SU-DHL-6 (cell line): ENCODE results near the gene CWC25.
A peak's percentile ranks its signal among the peaks of the same experiment; 100 is the strongest.

ENCODE experiments used
- H2AFZ ChIP-seq: fragments of 200-600 bp; sonication (generic); 2 replicates; pipeline ENCODE4 v1.6.1; 2014; ENCODE audit warnings: low read depth, mild to moderate bottlenecking, moderate library complexity, mixed read lengths, antibody characterized with exemption, low read length; ENCODE audit not compliant: severe bottlenecking
- H3F3A ChIP-seq: fragments of 200-600 bp; shearing (Covaris generic); 2 replicates; pipeline ENCODE4 v1.6.0; 2016; ENCODE audit warnings: antibody characterized with exemption, mild to moderate bottlenecking; ENCODE audit not compliant: insufficient read depth
- H3K27ac ChIP-seq: fragments of 200-600 bp; sonication (generic); 2 replicates; pipeline ENCODE4 v1.5.1; 2016; ENCODE audit warnings: low read depth, mild to moderate bottlenecking, low read length, moderate library complexity, mixed read lengths
- H3K27me3 ChIP-seq: fragments of 200-600 bp; sonication (generic), shearing (Covaris generic); 2 replicates; pipeline ENCODE4 v1.6.0; 2014; ENCODE audit warnings: mild to moderate bottlenecking, low read length
- H3K36me3 ChIP-seq: fragments of 200-600 bp; sonication (generic); 2 replicates; pipeline ENCODE4 v1.6.1; 2014; ENCODE audit warnings: mild to moderate bottlenecking, low read length, mixed read lengths
- H3K4me2 ChIP-seq: fragments of 300-600, 200-600 bp; shearing (Covaris generic), sonication (generic); 2 replicates; pipeline ENCODE4 v1.6.0; 2014; ENCODE audit warnings: low read length, low read depth, mild to moderate bottlenecking; ENCODE audit not compliant: poor library complexity, severe bottlenecking
- H3K4me3 ChIP-seq: fragments of 200-600 bp; sonication (generic); 2 replicates; pipeline ENCODE4 v1.5.1; 2014; ENCODE audit warnings: antibody characterized with exemption, low read length, mild to moderate bottlenecking, mixed read lengths; ENCODE audit not compliant: insufficient read depth, poor library complexity, severe bottlenecking
- H3K79me2 ChIP-seq: fragments of 200-600 bp; sonication (generic); 2 replicates; pipeline ENCODE4 v1.6.1; 2014; ENCODE audit warnings: mild to moderate bottlenecking, low read length, moderate library complexity; ENCODE audit not compliant: insufficient read depth
- H3K9ac ChIP-seq: fragments of 200-600 bp; sonication (generic); 2 replicates; pipeline ENCODE4 v1.7.0; 2014; ENCODE audit warnings: mild to moderate bottlenecking, low read length
- H3K9me2 ChIP-seq: fragments of 200-600 bp; sonication (generic); replicated peaks from 2 replicates; pipeline ENCODE4 v1.6.1; 2014; ENCODE audit warnings: low read length; ENCODE audit not compliant: insufficient read depth
- H3K9me3 ChIP-seq: fragments of 200-600 bp; sonication (generic); 2 replicates; pipeline ENCODE4 v1.6.1; 2014; ENCODE audit warnings: low read length, mixed read lengths; ENCODE audit not compliant: insufficient read depth
- H4K20me1 ChIP-seq: fragments of 200-600 bp; sonication (generic); 2 replicates; pipeline ENCODE4 v1.6.1; 2014; ENCODE audit warnings: low read depth, mild to moderate bottlenecking, antibody characterized with exemption, low read length, moderate library complexity, mixed read lengths
- EZH2phosphoT487 ChIP-seq: fragments of 200-600 bp; sonication (generic), shearing (Covaris generic); conservative IDR thresholded peaks from 2 replicates; pipeline ENCODE4 v1.6.1; 2018; ENCODE audit warnings: mild to moderate bottlenecking, antibody characterized with exemption, low read length, moderate library complexity, mixed read lengths
- TF ChIP-seq, protein P1 (sequence below): fragments of 200-600 bp; sonication (generic); IDR thresholded peaks from one replicate; pipeline ENCODE4 v1.5.1; 2017; ENCODE audit warnings: antibody characterized with exemption, mild to moderate bottlenecking, low read length, moderate library complexity; ENCODE audit not compliant: insufficient read depth, poor library complexity, severe bottlenecking

The CWC25 gene

GRCh38 chr17:38869526-38870258 is 44.6 kb upstream of the CWC25 start, which contains the start of gene LASP1:
Gene LASP1, plus strand, starts transcription at chr17:38870058. Its CDS starts 132 bp downstream, at chr17:38870190.
- Histone ChIP-seq H3F3A (peaks cover 37% of the 10 kb centered on the region), H3K4me2 (peak within 1 kb of the TSS; percentile 87), H2AFZ (peak within 1 kb of the TSS; percentile 78), H4K20me1 (no peaks in the 10 kb centered on the region), H3K79me2 (peaks cover 46% of the 10 kb centered on the region), H3K4me3 (peak within 1 kb of the TSS; percentile 96), H3K9me2 (no peaks in the 10 kb centered on the region), H3K36me3 (no peaks in the 10 kb centered on the region), H3K9me3 (no peaks in the 10 kb centered on the region), H3K9ac (peak within 1 kb of the TSS; percentile 95), H3K27me3 (no peaks in the 10 kb centered on the region), H3K27ac (peak within 1 kb of the TSS; percentile 94)
- TF ChIP-seq, protein P1, sequence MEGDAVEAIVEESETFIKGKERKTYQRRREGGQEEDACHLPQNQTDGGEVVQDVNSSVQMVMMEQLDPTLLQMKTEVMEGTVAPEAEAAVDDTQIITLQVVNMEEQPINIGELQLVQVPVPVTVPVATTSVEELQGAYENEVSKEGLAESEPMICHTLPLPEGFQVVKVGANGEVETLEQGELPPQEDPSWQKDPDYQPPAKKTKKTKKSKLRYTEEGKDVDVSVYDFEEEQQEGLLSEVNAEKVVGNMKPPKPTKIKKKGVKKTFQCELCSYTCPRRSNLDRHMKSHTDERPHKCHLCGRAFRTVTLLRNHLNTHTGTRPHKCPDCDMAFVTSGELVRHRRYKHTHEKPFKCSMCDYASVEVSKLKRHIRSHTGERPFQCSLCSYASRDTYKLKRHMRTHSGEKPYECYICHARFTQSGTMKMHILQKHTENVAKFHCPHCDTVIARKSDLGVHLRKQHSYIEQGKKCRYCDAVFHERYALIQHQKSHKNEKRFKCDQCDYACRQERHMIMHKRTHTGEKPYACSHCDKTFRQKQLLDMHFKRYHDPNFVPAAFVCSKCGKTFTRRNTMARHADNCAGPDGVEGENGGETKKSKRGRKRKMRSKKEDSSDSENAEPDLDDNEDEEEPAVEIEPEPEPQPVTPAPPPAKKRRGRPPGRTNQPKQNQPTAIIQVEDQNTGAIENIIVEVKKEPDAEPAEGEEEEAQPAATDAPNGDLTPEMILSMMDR = no peak
- TF ChIP-seq EZH2phosphoT487 = no peak

- Histone ChIP-seq H3K36me3 (no peaks in the 10 kb centered on the region), H3F3A (peaks cover 41% of the 10 kb centered on the region), H3K9me3 (no peaks in the 10 kb centered on the region), H3K27ac (peak overlapping the region; percentile 94), H4K20me1 (no peaks in the 10 kb centered on the region), H3K27me3 (no peaks in the 10 kb centered on the region), H3K9me2 (no peaks in the 10 kb centered on the region), H3K4me2 (peak overlapping the region; percentile 87), H3K79me2 (peaks cover 38% of the 10 kb centered on the region), H2AFZ (peak overlapping the region; percentile 78), H3K9ac (peak overlapping the region; percentile 95), H3K4me3 (peak overlapping the region; percentile 57)
- TF ChIP-seq, protein P1 = peak; percentile 35
- no peak for TF ChIP-seq EZH2phosphoT487
These were observed 43.9 kb upstream of the CWC25 start for GRCh38 chr17:38868817-38869525.

- Histone ChIP-seq H3F3A (peaks cover 46% of the 10 kb centered on the region), H3K9me2 (no peaks in the 10 kb centered on the region), H3K9me3 (no peaks in the 10 kb centered on the region), H4K20me1 (no peaks in the 10 kb centered on the region), H3K4me3 (peak overlapping the region; percentile 57), H3K79me2 (peaks cover 31% of the 10 kb centered on the region), H3K36me3 (no peaks in the 10 kb centered on the region), H3K27ac (peak overlapping the region; percentile 94), H3K4me2 (peak overlapping the region; percentile 87), H3K9ac (peak overlapping the region; percentile 95), H3K27me3 (no peaks in the 10 kb centered on the region), H2AFZ (peak overlapping the region; percentile 42)
- no peak for TF ChIP-seq EZH2phosphoT487
- TF ChIP-seq, protein P1 = no peak
These were observed 43.1 kb upstream of the CWC25 start for GRCh38 chr17:38867968-38868816.
